Endothelial cell of umbilical vein (primary cell): ENCODE measurements around the gene GTF3C5. TPM values are rescaled to one million over a fixed set of nuclear protein-coding genes. Genes with fewer than 3 reads are reported as not detected.

Experiments used
- BruUV-seq: library from RNA; stranded (reverse); fragments of 400-500 nt; replicated peaks from 2 replicates; lab custom pipeline; 2021; lab: Mats Ljungman, UMichigan
- CTCF ChIA-PET: fragments of 300-600, 350-600 bp; sonication (Branson Sonifier 250); formaldehyde crosslinking; loops from one replicate; lab custom pipeline; 2021; ENCODE audit warnings: antibody characterized with exemption, inconsistent platforms; lab: Charles Lee
- POLR2A ChIA-PET: fragments of 300-600, 350-600 bp; sonication (Branson Sonifier 250); formaldehyde crosslinking; loops from one replicate; lab custom pipeline; 2021; ENCODE audit warnings: antibody characterized with exemption, inconsistent platforms; lab: Charles Lee
- DNase-seq: peaks from one replicate; pipeline ENCODE4 v3.0.0-alpha.2; 2011; ENCODE audit warnings: low read depth, low spot score
- FAIRE-seq: peaks from 2 replicates; lab custom pipeline; 2011; peaks lifted over from hg19 to GRCh38; lab: Jason Lieb, UNC
- H2AFZ ChIP-seq: 2 replicates; pipeline ENCODE4 v1.6.0; 2012; ENCODE audit warnings: low read depth, low read length, control low read depth, inconsistent platforms
- H3K27ac ChIP-seq: 2 replicates; pipeline ENCODE4 v1.5.1; 2011; ENCODE audit warnings: low read depth, mild to moderate bottlenecking, control low read depth, low read length, moderate library complexity; ENCODE audit not compliant: insufficient read depth
- H3K27me3 ChIP-seq, 2 experiments: 2 replicates each; pipeline versions ENCODE4 v1.6.0 to v1.6.1; 2011; ENCODE audit warnings: low read length in 2 of 2, mixed read lengths in 1 of 2; ENCODE audit not compliant: control insufficient read depth in 2 of 2, insufficient read depth in 2 of 2
- H3K36me3 ChIP-seq, 2 experiments: 2 replicates in 1 of 2; 3 replicates in 1 of 2; pipeline ENCODE4 v1.5.1; 2011; ENCODE audit warnings: low read length in 2 of 2, mild to moderate bottlenecking in 1 of 2, moderate library complexity in 1 of 2; ENCODE audit not compliant: control insufficient read depth in 2 of 2, insufficient read depth in 2 of 2; ENCODE audit errors: extremely low read depth in 1 of 2
- H3K4me1 ChIP-seq: 3 replicates; pipeline ENCODE4 v1.5.1; 2011; ENCODE audit warnings: mild to moderate bottlenecking, low read length; ENCODE audit not compliant: control insufficient read depth, insufficient read depth; ENCODE audit errors: extremely low read depth
- H3K4me2 ChIP-seq: 2 replicates; pipeline ENCODE4 v1.6.1; 2011; ENCODE audit warnings: low read length, control low read depth, mixed read lengths; ENCODE audit not compliant: insufficient read depth
- H3K4me3 ChIP-seq, 3 experiments: fragments of 200-600 bp in 1 of 3; sonication (generic), shearing (Covaris generic) in 1 of 3; replicated peaks in 1 of 3; 2 replicates each; pipeline ENCODE4 v1.5.1; 2011 to 2016; ENCODE audit warnings: control low read depth in 3 of 3, low read length in 3 of 3, mild to moderate bottlenecking in 2 of 3, inconsistent platforms in 1 of 3, low read depth in 1 of 3, moderate library complexity in 1 of 3; ENCODE audit not compliant: insufficient read depth in 1 of 3
- H3K79me2 ChIP-seq: 2 replicates; pipeline ENCODE4 v1.6.0; 2012; ENCODE audit warnings: low read length, inconsistent platforms; ENCODE audit not compliant: control insufficient read depth, insufficient read depth
- H3K9ac ChIP-seq: replicated peaks from 2 replicates; pipeline ENCODE3; 2011; ENCODE audit warnings: low read length, control low read depth; ENCODE audit not compliant: insufficient read depth; ENCODE audit errors: extremely low read depth
- H3K9me1 ChIP-seq: replicated peaks from 3 replicates; pipeline ENCODE4 v1.6.0; 2011; ENCODE audit warnings: mild to moderate bottlenecking, low read length; ENCODE audit not compliant: control insufficient read depth, insufficient read depth; ENCODE audit errors: extremely low read depth
- H3K9me3 ChIP-seq: replicated peaks from 2 replicates; pipeline ENCODE4 v1.5.1; 2012; ENCODE audit warnings: low read length, inconsistent platforms; ENCODE audit not compliant: control insufficient read depth, insufficient read depth
- H4K20me1 ChIP-seq: replicated peaks from 2 replicates; pipeline ENCODE3; 2011; ENCODE audit warnings: mild to moderate bottlenecking, low read length; ENCODE audit not compliant: control insufficient read depth, insufficient read depth; ENCODE audit errors: extremely low read depth
- CTCF ChIP-seq, 2 donors: IDR thresholded peaks; 1 replicate in 1 of 2; 2 replicates in 1 of 2; pipeline ENCODE4 v1.5.1; 2011; ENCODE audit warnings: low read length in 2 of 2, mild to moderate bottlenecking in 2 of 2, moderate library complexity in 2 of 2, control low read depth in 1 of 2, inconsistent platforms in 1 of 2, low read depth in 1 of 2; ENCODE audit not compliant: insufficient read depth in 1 of 2; ENCODE audit errors: extremely low read depth in 1 of 2
- EZH2 ChIP-seq: IDR thresholded peaks from 2 replicates; pipeline ENCODE4 v1.6.1; 2012; ENCODE audit warnings: borderline replicate concordance, low read depth, mild to moderate bottlenecking, moderate library complexity, low read length, inconsistent platforms; ENCODE audit not compliant: severe bottlenecking
- FOS ChIP-seq: IDR thresholded peaks from 2 replicates; pipeline ENCODE4 v1.6.1; 2011; ENCODE audit warnings: mild to moderate bottlenecking, low read length, moderate library complexity, borderline replicate concordance; ENCODE audit not compliant: insufficient read depth
- GATA2 ChIP-seq: IDR thresholded peaks from 2 replicates; pipeline ENCODE4 v1.7.0; 2011; ENCODE audit warnings: low read depth, mild to moderate bottlenecking, moderate library complexity, mixed read lengths, low read length; ENCODE audit not compliant: insufficient read length, insufficient read depth
- JUN ChIP-seq: IDR thresholded peaks from 2 replicates; pipeline ENCODE4 v1.6.1; 2011; ENCODE audit warnings: borderline replicate concordance, low read depth; ENCODE audit not compliant: insufficient read length, insufficient read depth
- MAX ChIP-seq: IDR thresholded peaks from 2 replicates; pipeline ENCODE4 v1.6.1; 2011; ENCODE audit not compliant: insufficient read depth, insufficient read length
- MYC ChIP-seq: IDR thresholded peaks from one replicate; pipeline ENCODE4 v1.6.1; 2011; ENCODE audit warnings: mild to moderate bottlenecking, low read depth, low read length
- POLR2A ChIP-seq: IDR thresholded peaks from 2 replicates; pipeline ENCODE4 v1.6.1; 2012; ENCODE audit warnings: low read depth, mild to moderate bottlenecking, control low read depth, low read length
- POLR2AphosphoS5 ChIP-seq: IDR thresholded peaks from 2 replicates; pipeline ENCODE4 v1.6.1; 2012; ENCODE audit warnings: low read depth, mild to moderate bottlenecking, control low read depth, low read length, moderate library complexity; ENCODE audit not compliant: insufficient read depth
- dilution Hi-C: fragments of 300-500 bp; cut with MboI; formaldehyde crosslinking; loops from one replicate; pipeline ENCODE4 v1.15.0; 2019; ENCODE audit warnings: low sequenced_read_pairs; ENCODE audit not compliant: extremely low pct_ligation_motif_present
- intact Hi-C: fragments of 100-400 bp; cut with micrococcal nuclease; formaldehyde crosslinking; loops from one replicate; pipeline ENCODE4 v1.10.0; 2022
- polyA plus RNA-seq, 4 experiments: library from polyadenylated mRNA; depleted of rRNA in 3 of 4; stranded (reverse) in 3 of 4; unstranded in 1 of 4; fragments of >200 nt; gene quantifications; 2 replicates each; pipeline versions ENCODE4 v1.2.1 to v1.2.3, GENCODE V29; 2011 to 2012; ENCODE audit warnings: missing spikeins in 1 of 4
- total RNA-seq: library from RNA; stranded (reverse); gene quantifications from 2 replicates; pipeline ENCODE4 v1.2.3, GENCODE V29; 2021

The GTF3C5 gene
- total and polyA plus RNA-seq, 2 donors (not counting 3 experiments of a cell fraction or from before 2014, with no cell fraction given): 65.6 to 73.8 TPM

GRCh38 chr9:133103183-133103986, 72.6 kb downstream of the GTF3C5 start:
- Histone ChIP-seq H3K4me3 (no peak overlapping the region), H3K4me2 (no peak overlapping the region), H3K9ac (no peak overlapping the region), H3K79me2 (no peaks in the 10 kb centered on the region), H3K27ac (no peak overlapping the region), H3K36me3 (peaks cover 13 to 78% of the 10 kb centered on the region in 2 experiments), H3K9me1 (no peaks in the 10 kb centered on the region), H4K20me1 (no peaks in the 10 kb centered on the region), H2AFZ (no peak overlapping the region), H3K27me3 (no peaks in the 10 kb centered on the region), H3K4me1 (no peaks in the 10 kb centered on the region), H3K9me3 (no peaks in the 10 kb centered on the region)
- ChIA-PET POLR2A (no interaction called here), CTCF (interaction anchor here (1.0 to 3.5 kb wide), 8 partner anchors 9 to 77 kb away, joined by 3 to 147 read pairs (median 4); no protein-coding TSS in a partner anchor)
- intact Hi-C loops: loop anchor here (1.0 kb wide), 4 partner anchors 41 to 77 kb away; no protein-coding TSS in a partner anchor
- peak; percentile 50 for DNase-seq
- TF ChIP-seq POLR2A: no peak
- TF ChIP-seq CTCF (IDR thresholded peaks at IDR 0.05; ENCODE audit: extremely low read depth in 1 of 2, insufficient read depth in 1 of 2, low read depth in 1 of 2, low read length in 2 of 2): peak; percentile 90 to 95
- peak; percentile 56 for FAIRE-seq
- no TSS peak for BruUV-seq
- dilution Hi-C loops: no loop called here

- ChIA-PET CTCF (interaction anchor here (1.0 to 3.5 kb wide), 6 partner anchors 9 to 45 kb away, joined by 3 to 147 read pairs (median 4); no protein-coding TSS in a partner anchor), POLR2A (no interaction called here)
- intact Hi-C loops: loop anchor here (1.0 to 2.0 kb wide), 5 partner anchors 17 to 76 kb away; partner anchors contain the start of gene RALGDS
- no TSS peak for BruUV-seq
- Histone ChIP-seq H3K4me3 (no peak overlapping the region), H3K27ac (no peak overlapping the region), H3K9me3 (no peaks in the 10 kb centered on the region), H3K9me1 (no peaks in the 10 kb centered on the region), H3K9ac (no peak overlapping the region), H3K4me1 (no peaks in the 10 kb centered on the region), H3K79me2 (no peaks in the 10 kb centered on the region), H4K20me1 (no peaks in the 10 kb centered on the region), H2AFZ (no peak overlapping the region), H3K4me2 (no peak overlapping the region), H3K36me3 (peaks cover 13 to 79% of the 10 kb centered on the region in 2 experiments), H3K27me3 (no peaks in the 10 kb centered on the region)
- dilution Hi-C loops: no loop called here
- TF ChIP-seq CTCF (IDR thresholded peaks at IDR 0.05; ENCODE audit: extremely low read depth in 1 of 2, insufficient read depth in 1 of 2, low read depth in 1 of 2, low read length in 2 of 2): no peak
- no peak for TF ChIP-seq JUN
- TF ChIP-seq MYC: no peak
- no peak for TF ChIP-seq POLR2A
- TF ChIP-seq EZH2: no peak
- no peak for TF ChIP-seq POLR2AphosphoS5
- TF ChIP-seq GATA2: no peak
- no peak for TF ChIP-seq MAX
- no peak for TF ChIP-seq FOS
- DNase-seq (no peak), FAIRE-seq (no peak)
These were observed 73.2 kb downstream of the GTF3C5 start for GRCh38 chr9:133103987-133104505.
